Adipocyte (in vitro differentiated cells): Measurements from ENCODE around the gene KAT6B.

ENCODE experiments used
- DNase-seq: peaks from one replicate; pipeline ENCODE4 v3.0.0-alpha.2; 2015; ENCODE audit warnings: low read depth
- H3K27me3 ChIP-seq: replicated peaks from 2 replicates; pipeline ENCODE4 v1.7.0; 2013; ENCODE audit warnings: mild to moderate bottlenecking, low read length, moderate library complexity; ENCODE audit not compliant: control insufficient read depth, insufficient read depth
- H3K36me3 ChIP-seq: 2 replicates; pipeline ENCODE4 v1.7.0; 2013; ENCODE audit warnings: low read length, mild to moderate bottlenecking, moderate library complexity; ENCODE audit not compliant: control insufficient read depth, insufficient read depth, severe bottlenecking
- H3K4me1 ChIP-seq: 2 replicates; pipeline ENCODE4 v1.7.0; 2013; ENCODE audit warnings: mild to moderate bottlenecking, low read length, moderate library complexity; ENCODE audit not compliant: control insufficient read depth, insufficient read depth
- H3K4me3 ChIP-seq: 2 replicates; pipeline ENCODE4 v1.7.0; 2013; ENCODE audit warnings: mild to moderate bottlenecking, low read length, moderate library complexity
- H3K9ac ChIP-seq: 2 replicates; pipeline ENCODE4 v1.7.0; 2013; ENCODE audit warnings: mild to moderate bottlenecking, low read length, moderate library complexity
- H3K9me3 ChIP-seq: 2 replicates; pipeline ENCODE4 v1.7.0; 2013; ENCODE audit warnings: mild to moderate bottlenecking, low read length, moderate library complexity; ENCODE audit not compliant: control insufficient read depth

KAT6B gene

DNA sequence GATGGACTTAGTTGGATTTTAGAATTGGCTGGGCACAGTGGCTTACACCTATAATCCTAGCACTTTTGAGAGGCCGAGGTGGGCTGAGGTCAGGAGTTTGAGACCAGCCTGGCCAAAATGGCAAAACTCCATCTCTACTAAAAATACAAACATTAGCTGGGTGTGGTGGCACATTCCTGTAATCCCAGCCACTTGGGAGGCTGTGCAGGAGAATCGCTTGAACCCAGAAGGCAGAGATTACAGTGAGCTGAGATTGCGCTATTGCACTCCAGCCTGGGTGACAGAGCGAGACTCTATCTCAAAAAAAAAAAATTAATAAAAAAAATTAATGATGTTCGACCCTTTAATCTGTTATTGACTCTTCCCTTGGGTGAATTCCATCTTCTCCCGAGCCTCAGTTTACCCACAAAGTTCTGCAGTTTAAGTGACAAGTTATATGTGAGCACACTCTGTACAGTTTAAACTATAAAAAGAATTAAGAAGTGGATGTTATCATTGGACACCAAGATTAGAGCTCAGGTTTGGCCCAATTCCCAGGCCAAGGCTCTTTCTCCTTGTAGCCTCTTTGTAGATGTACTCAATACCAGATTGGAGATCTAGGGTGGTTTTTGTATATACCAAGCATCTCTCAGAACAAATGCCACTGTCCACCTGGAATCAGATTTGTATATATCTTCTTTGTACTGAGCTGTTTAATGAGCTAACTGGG is 15.0 kb downstream of the KAT6B start:
- H3K4me1 ChIP-seq: peaks cover 48% of the 10 kb centered on the region
- H3K4me3 ChIP-seq: no peak overlapping the region
- no peak overlapping the region for H3K9ac ChIP-seq
- H3K27me3 ChIP-seq: no peaks in the 10 kb centered on the region
- no peaks in the 10 kb centered on the region for H3K9me3 ChIP-seq
- no peak for DNase-seq
- H3K36me3 ChIP-seq: peaks cover 8% of the 10 kb centered on the region

DNA sequence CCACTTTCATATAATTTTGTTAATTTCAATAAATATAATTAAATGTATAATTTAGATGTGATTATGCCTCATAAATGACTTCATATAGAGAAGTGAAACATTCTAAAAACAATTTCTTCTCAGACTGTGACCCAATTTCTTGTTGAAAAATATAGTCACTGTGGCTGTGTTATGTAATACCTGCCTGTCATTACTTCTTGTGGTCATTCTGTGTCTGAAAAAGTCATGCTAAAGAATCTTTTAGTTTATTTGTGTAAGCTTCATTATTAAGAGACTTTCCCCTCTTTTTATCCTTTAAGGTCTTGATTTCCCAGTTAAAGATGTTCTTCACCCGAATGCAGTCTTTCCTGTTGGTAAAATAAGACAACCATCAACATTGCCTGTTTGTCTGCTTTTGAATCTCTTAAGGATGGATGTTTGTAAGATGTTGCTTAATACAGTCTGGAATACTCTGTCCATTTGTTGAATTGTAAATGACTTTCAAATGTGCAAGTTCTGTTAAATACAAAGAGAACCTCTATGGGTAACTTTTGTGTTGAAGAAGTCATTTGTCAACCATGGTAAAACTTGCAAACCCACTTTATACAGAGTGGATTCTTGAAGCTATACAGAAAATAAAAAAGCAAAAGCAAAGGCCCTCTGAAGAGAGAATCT is 16.0 kb downstream of the KAT6B start:
- Histone ChIP-seq H3K4me1 (peaks cover 38% of the 10 kb centered on the region), H3K27me3 (no peaks in the 10 kb centered on the region), H3K4me3 (no peak overlapping the region), H3K9me3 (no peaks in the 10 kb centered on the region), H3K9ac (no peak overlapping the region), H3K36me3 (peaks cover 8% of the 10 kb centered on the region)
- DNase-seq: peak; percentile 46

DNA sequence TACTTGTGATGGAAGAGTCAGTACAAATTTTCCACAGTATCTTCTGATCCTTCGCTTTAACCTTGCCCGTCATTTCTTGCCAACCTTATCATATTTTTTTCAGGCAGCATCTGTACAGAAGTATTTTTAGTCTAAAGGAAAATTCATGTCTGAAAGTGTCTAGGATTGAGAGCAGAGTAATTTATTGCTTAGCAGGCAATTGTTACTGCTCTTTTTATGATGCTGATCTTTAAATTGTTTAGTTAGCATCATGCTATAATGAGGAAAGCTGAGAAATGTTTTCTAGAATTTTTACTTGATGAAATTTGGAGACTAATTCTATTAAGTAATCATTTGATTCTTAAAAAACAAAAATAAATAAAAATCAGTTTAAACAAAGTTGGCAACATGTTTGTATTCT is 20.6 kb downstream of the KAT6B start:
- Histone ChIP-seq H3K9me3 (no peaks in the 10 kb centered on the region), H3K27me3 (no peaks in the 10 kb centered on the region), H3K4me3 (no peak overlapping the region), H3K36me3 (peaks cover 10% of the 10 kb centered on the region), H3K9ac (no peak overlapping the region), H3K4me1 (peaks cover 18% of the 10 kb centered on the region)
- DNase-seq: no peak

DNA sequence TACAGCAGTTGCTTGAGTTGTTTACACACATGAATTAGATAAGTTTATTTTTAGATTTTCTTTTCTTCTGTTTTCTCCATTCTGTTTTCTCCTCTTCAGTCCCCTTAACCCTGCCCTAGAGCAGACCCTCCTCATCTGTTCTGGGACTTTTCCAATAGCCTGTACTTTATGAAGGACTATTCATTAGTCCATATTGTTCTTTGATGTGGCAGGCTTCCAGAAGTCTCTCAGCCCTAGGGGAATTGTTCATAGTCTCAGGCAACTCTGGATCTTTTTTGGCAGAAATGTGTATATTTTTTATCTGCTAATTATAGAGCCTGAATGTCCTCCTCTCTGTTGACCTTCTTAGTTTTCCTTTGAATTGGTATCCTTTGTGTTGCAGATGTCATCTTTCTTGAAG is 25.4 kb downstream of the KAT6B start:
- H3K36me3 ChIP-seq: peaks cover 3% of the 10 kb centered on the region
- no peak overlapping the region for H3K4me3 ChIP-seq
- H3K4me1 ChIP-seq: peaks cover 16% of the 10 kb centered on the region
- DNase-seq: no peak
- no peaks in the 10 kb centered on the region for H3K9me3 ChIP-seq
- H3K27me3 ChIP-seq: no peaks in the 10 kb centered on the region
- no peak overlapping the region for H3K9ac ChIP-seq

DNA sequence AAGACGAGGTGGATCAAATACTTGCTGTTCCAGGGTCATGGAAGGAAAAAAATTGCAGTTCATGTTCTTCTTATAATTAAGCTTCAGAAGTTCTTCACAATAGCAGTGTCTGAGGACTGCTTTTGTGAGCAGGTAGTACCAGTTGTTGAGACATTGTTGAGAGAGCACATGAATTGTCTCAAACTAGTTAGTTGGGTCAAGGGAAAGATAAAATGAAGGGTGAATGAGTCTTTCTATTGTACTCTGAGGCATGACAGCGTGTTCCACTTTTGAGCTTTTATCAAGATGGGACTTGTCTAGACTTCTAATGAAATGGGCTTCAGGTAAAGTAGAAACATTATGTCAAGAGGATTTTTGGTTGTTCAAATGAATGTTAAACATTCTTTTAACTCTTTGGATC is 26.0 kb downstream of the KAT6B start:
- Histone ChIP-seq H3K4me1 (peaks cover 16% of the 10 kb centered on the region), H3K27me3 (no peaks in the 10 kb centered on the region), H3K36me3 (peaks cover 3% of the 10 kb centered on the region), H3K9ac (no peak overlapping the region), H3K9me3 (no peaks in the 10 kb centered on the region), H3K4me3 (no peak overlapping the region)
- DNase-seq: no peak

DNA sequence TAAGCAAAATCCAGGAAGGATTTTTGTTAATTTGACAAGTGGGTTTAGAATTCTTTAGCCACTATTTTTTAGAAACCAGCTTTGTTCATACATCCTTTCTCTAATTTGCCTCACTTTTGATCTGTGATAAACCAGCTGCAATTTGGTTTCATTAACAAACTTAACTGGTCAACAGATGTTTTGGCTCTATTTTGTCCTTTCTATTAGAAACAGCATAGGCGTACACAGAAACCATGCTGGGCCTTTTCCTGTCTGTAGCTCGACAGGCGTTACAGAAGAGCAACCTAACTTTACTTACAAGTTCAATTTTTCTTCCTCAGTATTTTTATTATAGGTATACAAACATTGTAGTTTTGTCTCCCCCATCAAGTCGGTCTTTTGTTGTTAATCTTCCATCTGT is 28.2 kb downstream of the KAT6B start:
- H3K27me3 ChIP-seq: no peaks in the 10 kb centered on the region
- DNase-seq: no peak
- no peaks in the 10 kb centered on the region for H3K36me3 ChIP-seq
- H3K4me1 ChIP-seq: peaks cover 20% of the 10 kb centered on the region
- no peak overlapping the region for H3K4me3 ChIP-seq
- H3K9me3 ChIP-seq: no peaks in the 10 kb centered on the region
- no peak overlapping the region for H3K9ac ChIP-seq

DNA sequence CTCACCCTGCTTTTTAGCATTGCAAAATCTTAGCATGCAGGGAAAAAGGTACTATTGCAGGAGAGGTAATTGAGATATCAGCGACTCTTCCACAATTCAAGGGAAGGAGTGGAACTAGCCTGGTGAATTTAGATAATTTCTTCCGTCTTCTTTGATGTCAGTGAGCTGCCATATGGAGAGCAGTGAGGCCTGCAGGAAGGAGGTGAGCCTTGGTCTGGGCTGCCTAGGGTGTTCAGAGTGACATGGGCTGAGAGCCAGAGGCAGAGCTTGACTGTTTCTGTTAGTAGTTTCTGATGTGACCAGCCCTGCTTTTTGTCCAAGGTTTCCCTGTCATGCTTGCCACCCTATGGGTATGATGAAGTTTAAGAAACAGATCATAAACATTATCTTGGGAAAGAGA is 28.6 kb downstream of the KAT6B start:
- H3K27me3 ChIP-seq: no peaks in the 10 kb centered on the region
- H3K4me3 ChIP-seq: no peak overlapping the region
- H3K9me3 ChIP-seq: no peaks in the 10 kb centered on the region
- no peak overlapping the region for H3K9ac ChIP-seq
- H3K36me3 ChIP-seq: no peaks in the 10 kb centered on the region
- no peak for DNase-seq
- peaks cover 23% of the 10 kb centered on the region for H3K4me1 ChIP-seq

DNA sequence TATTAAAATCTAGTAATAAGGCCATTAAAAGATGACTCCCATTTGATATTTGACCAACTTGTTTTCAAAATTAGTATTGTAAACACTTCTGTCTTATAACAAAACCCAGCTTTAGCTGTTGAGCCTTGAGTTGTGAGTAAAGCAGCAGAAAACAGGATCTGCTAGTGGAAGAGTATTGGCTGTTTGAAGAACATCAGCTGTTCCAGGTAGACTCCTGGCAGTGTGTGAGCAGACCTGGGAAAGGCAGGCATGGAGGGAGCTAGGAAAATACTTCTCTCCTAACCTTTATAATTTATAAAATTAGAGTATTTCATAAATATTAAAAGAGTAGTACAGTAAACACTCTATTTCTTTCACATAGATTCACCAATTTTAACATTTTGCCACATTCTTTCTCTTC is 29.0 kb downstream of the KAT6B start:
- H3K4me1 ChIP-seq: peaks cover 27% of the 10 kb centered on the region
- no peaks in the 10 kb centered on the region for H3K9me3 ChIP-seq
- no peaks in the 10 kb centered on the region for H3K36me3 ChIP-seq
- H3K27me3 ChIP-seq: no peaks in the 10 kb centered on the region
- H3K9ac ChIP-seq: no peak overlapping the region
- DNase-seq: no peak
- H3K4me3 ChIP-seq: no peak overlapping the region

DNA sequence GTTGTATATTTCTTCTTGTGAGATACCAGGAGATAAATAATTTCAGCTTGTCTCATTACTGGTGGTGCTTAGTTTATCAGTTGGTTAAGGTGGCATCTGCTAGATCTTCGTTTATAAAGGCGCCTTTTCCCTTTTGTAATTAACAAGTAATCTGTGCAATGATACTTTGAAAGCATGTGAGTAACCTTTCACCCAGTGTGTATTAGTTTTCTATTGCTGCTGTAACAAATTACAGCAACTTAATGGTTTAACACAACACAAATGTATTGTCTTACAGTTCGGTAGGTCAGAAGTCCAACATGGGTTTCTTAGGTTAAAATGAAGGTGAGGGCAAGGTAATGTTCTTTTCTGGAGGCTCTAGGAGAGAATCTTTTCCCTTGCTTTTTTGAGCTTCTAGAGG is 30.5 kb downstream of the KAT6B start:
- Histone ChIP-seq H3K27me3 (no peaks in the 10 kb centered on the region), H3K9ac (no peak overlapping the region), H3K4me1 (peaks cover 24% of the 10 kb centered on the region), H3K9me3 (no peaks in the 10 kb centered on the region), H3K36me3 (no peaks in the 10 kb centered on the region), H3K4me3 (no peak overlapping the region)
- no peak for DNase-seq

DNA sequence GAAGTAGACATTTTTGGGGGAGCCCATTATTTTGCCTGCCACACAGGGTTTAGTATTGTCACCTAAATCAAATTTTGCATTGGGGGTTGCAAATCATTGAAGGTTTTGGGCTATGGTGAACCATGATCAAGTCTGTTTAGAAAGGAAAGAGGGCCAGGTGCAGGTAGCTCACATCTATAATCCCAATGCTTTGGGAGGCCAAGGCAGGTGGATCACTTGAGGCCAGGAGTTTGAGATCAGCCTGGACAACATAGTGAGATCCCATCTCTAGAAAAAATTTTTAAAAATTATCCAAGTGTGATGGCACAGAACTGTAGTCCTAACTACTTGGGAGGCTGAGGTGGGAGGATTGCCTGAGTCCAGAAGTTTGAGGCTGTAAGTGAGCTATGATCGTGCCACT is 31.2 kb downstream of the KAT6B start:
- no peak for DNase-seq
- Histone ChIP-seq H3K4me1 (peaks cover 17% of the 10 kb centered on the region), H3K9ac (no peak overlapping the region), H3K27me3 (no peaks in the 10 kb centered on the region), H3K9me3 (no peaks in the 10 kb centered on the region), H3K36me3 (no peaks in the 10 kb centered on the region), H3K4me3 (no peak overlapping the region)

DNA sequence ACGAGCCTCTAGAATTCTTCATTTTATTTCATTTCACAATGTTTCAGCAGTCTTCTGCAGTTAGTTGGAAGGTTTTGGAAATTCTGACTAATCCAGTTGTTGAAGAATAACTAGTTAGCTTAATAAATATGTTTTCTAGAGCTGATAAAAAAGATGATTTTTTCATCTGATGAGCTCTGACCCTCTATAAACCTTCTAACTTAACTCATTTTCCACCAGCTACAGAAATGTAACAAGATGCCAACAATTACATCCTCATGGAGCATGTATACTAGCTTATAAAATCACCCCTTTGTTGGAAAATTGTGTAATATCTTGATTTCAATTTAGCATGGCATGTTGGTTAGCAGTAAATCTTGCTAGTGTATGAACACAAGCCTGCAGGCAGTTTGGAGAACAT is 33.1 kb downstream of the KAT6B start:
- no peak overlapping the region for H3K9ac ChIP-seq
- H3K27me3 ChIP-seq: no peaks in the 10 kb centered on the region
- H3K9me3 ChIP-seq: no peaks in the 10 kb centered on the region
- H3K4me1 ChIP-seq: peaks cover 23% of the 10 kb centered on the region
- no peaks in the 10 kb centered on the region for H3K36me3 ChIP-seq
- H3K4me3 ChIP-seq: no peak overlapping the region
- DNase-seq: peak; percentile 51

DNA sequence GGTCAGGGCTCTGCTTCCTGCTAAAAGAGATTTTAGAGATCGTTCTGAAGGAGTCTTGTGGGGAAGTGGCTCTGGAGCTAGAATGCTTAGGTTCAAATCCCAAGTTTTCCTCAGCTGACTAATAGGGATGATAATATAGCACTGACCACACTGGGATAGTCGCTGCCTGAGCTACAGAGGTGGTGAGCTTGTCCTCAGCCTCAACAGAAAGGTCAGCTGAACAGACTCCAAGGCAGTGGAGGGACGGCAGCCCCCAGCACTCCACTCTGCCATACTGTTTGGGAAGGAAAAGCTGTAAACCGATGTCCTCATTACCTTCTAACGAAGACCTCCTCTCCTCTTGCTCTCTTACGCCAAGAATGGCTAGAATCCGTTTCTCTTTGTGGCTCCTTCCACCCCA is 36.2 kb downstream of the KAT6B start:
- Histone ChIP-seq H3K36me3 (no peaks in the 10 kb centered on the region), H3K4me3 (no peak overlapping the region), H3K9me3 (no peaks in the 10 kb centered on the region), H3K27me3 (no peaks in the 10 kb centered on the region), H3K9ac (no peak overlapping the region), H3K4me1 (peaks cover 17% of the 10 kb centered on the region)
- no peak for DNase-seq
